GM18868 (cell line): ENCODE data around the gene NUP93.

Experiments used
- ATAC-seq: cut with Tn5 transposase; IDR thresholded peaks from one replicate; pipeline ENCODE4 v1.9.1; 2021; ENCODE audit warnings: mild to moderate bottlenecking, moderate library complexity; ENCODE audit not compliant: unreplicated experiment

Gene NUP93

DNA sequence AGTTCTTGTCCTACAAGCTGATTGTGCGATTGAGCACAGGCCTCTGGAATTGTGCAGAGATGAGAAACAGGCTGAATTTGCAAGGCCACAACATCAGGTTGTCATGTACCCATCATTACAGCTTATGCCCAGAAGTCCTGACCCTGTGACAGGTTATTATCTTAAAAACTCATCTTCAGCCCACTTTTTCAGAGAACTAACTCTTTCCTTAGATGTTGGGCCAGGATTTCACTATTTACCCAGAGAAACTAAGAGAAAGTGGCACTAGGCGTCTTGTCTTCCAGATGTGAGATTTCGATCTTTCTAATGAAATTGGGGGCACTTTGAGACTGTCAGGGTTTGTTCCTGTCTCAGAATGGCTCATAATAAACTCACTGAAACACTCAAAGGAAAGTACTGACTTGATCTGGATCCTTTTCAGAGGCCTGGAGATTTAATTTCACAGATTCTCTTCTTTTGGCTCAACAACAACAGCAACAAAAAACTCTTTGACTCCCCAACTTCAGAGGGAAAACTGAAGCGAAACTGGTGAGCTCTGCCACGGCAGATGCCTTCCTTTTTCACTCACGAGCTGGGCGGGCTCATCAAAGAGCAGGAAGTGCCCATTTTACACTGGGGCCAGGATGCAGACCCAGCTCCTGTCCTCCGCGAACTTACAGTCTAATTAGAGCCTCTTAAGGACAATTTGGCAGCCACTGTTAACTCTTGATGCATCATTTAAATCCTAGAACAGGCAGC, 117.4 kb downstream of the NUP93 start:
- ATAC-seq, result no peak

DNA sequence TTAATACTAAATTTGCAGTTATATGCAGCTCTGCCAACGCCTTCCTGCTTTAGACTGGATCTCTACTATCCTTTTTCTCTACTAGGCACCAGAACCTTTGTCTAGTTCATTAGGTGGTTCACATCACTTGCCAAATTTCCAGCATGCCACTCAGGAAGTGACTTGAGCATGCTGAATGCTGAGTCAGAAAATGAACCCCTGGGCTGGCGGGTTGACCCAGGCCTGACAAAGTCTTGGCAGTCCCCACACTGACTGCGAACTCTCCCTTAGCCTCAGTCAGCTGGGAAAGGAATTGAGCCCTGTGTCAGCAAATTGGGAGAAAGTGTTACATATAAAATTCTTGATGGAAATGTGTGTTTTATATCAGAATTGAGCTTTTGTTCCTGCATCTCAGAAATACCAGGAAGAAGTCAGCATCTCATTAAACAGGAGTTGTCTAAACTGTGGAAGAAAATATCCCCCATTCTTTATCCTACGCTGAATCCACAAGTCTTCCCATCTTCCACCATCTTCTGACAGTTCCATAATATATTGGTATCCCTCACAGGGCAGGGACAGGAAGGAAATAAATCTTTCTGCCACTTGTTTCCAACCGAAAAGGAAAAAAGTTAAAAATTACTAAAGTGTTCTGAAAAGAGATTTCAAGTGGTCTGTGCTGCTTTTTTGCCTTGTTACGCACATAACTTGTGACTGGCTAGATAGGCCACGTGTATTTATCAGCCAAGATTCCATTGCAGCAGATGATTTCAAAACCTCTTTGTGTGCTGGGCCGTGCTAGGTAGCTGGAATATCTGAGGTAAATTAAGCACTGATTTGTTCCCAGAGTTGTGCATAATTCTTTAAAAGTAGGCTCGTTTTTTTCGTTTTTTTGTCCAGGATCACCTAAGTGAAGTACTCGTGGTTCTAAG, 118.4 kb downstream of the NUP93 start:
- no peak for ATAC-seq

GRCh38 chr16:56848955-56849689, 119.2 kb downstream of the NUP93 start:
- no peak for ATAC-seq

DNA sequence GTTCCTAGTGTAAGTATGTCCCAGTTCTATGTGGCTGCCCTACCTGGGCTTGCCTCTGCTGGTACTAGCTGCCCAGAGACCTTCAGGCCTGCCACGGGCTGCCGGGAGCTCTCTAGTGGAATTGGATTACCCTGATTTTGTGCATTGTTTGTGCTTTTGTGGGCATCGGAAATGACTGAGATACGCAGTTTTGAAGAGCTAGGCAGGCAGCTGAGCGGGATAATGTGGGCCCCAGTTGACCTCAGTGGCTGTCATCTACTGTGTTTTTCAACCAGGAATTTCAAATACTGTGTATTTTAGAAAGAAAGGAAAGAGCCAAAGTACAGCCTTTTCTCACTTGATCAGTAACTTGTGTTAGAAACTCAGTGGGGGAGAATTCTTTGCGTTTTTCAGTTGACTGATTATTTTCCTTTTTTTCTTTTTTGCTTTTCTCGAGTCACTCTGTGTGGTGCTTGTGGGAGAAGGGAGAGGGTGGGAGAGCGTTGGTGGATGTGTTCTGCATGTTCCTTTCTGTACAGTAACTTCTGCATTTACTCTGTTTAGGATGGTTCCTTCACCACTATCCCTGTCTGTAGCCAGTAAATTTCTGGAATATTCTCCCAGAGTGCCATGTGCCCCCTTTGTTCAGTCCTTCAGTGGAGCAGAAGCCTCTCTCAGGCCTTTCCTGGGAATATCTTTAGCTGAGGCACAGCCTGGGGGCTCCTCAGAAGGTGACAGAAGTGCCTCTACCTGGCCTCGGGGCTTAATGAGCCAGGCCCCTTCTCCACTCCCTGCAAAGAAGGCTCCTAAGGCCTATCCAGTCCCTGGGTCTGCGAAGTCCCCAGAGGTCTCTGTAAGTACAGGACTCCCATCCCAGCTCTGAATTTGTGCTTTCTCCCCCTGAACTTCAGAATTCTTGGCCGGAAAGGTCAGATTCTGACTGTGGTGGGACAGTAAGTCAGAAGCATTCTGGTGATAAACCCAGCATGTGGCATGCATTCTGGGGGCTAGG, 120.1 kb downstream of the NUP93 start:
- ATAC-seq, result no peak

DNA sequence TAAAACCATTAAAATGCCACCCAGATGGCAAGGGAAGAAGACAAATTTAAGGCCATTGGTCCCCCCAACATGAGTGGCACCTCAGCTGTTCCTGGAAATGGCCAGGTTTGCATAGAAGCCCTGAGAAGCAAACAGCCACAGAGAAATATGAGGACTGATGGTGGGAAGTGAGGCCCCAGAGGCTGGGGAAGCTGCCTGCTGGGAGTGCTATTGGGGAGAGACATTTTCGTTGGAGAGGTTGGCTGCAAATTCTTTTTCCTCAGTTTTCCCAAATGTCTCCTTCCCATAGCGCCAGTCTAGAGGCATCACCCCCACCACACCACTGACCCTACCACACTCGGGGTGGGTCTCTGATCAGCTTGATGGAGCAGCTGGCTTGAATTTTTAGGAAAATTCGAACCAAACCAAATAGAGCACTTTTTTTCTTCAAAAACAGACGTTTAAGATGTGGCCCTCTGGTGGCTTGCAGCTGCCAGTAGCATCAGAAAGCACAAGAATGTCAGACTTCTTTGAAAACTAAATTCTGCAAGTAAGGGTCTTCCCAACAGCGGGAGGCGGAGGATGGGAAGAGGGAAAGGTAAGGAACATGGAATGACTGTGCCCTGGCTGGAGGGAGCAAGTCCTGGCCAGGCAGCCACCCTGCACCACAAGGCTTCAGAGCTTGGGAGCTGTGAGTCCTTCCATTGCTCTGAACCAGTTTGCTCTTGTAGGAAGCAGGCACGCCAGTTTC, 121.9 kb downstream of the NUP93 start:
- ATAC-seq, result no peak

GRCh38 chr16:56852401-56852730, 122.4 kb downstream of the NUP93 start:
- ATAC-seq, result no peak

DNA sequence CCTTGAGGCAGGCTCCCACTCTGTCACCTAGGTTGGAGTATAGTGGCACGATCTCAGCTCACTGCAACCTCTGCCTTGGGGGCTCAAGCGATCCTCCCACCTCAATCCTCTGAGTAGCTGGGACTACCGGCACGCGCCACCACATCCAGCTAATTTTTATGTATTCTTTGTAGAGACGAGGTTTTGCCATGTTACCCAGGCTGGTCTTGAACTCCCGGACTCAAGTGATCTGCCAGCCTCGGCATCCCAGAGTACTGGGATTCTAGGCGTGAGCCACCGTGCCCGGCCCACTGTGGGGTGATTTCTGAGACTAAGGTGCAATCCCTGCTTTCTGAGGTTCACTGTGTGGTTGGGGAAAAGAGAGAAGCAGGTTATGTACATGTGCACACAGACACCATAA, 123.0 kb downstream of the NUP93 start:
- ATAC-seq, result no peak

- ATAC-seq, result no peak
Measured at GRCh38 chr16:56855201-56855600, 125.3 kb downstream of the NUP93 start.

- no peak for ATAC-seq
Measured at GRCh38 chr16:56855946-56856345, 126.0 kb downstream of the NUP93 start.

DNA sequence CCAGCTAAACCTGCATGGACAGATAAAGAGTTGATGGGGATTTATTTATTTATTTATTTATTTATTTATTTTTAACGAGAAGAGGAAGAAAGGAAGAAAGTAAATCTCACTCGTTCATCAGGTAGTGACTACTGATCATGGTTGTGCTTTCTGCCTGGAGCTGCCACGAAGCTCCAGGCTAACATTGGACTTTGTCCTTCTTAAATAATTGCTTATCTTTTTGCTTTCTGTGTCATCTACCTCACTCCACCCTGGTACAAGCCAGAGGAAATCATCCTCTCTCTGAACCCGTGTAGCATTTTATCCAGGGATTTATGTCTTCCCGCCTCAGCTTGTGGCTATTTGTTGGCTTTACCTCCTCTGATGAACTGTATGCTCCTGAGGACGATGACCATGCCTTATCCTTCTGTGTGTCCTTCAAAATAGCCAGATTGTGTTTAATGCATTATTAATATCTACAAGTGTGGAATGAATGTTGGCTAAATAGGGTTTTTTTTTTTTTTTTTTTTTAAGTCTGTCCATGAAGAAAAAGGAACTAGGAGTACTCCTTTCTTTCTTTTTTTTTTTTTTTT, 127.0 kb downstream of the NUP93 start:
- ATAC-seq, result no peak

- no peak for ATAC-seq
Measured at GRCh38 chr16:56858374-56858773, 128.4 kb downstream of the NUP93 start.

DNA sequence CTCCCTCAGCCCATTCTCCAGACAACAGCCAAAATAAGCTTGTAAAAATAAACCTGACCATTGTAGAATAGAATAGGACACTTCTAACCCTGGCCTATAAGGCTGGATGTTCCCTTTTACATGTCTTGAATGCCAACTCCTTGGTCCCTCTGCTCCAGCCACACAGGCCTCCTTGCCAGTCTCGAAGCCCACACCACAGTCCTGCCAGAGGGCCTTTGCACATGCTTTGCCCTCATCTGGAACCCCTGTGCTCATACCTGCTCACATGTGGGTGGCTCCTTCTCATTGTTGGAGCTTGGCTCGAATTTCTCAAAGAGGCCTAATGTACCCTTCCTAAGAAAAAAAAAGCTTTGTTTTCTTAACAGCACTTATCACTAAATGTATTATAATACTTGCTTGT, 129.7 kb downstream of the NUP93 start:
- no peak for ATAC-seq

- ATAC-seq, result no peak
Measured at GRCh38 chr16:56860226-56861020, 130.5 kb downstream of the NUP93 start.

- ATAC-seq, result no peak
Measured at GRCh38 chr16:56861092-56861610, 131.2 kb downstream of the NUP93 start.

DNA sequence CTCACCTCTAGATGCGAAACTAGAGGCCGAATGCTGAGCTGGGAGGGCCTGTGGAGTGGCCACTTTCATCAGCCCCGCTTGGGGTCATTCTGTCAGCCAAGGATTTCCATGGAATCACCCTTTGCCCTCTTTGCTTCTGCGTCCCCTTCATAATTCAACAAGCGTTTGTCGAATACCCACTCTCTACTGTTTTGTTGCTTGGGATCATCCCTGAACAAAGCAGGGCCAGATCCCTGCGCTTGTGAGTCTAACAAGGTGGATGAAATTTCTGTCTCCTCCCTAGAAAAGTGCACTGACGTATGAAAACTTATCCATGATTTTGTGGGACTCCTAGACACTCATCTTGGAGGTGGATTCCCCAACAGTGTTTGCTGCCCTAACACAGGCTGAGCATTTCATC, 131.8 kb downstream of the NUP93 start:
- ATAC-seq, result no peak

GRCh38 chr16:56862776-56863175, 132.8 kb downstream of the NUP93 start:
- ATAC-seq, result no peak

GRCh38 chr16:56864960-56865359, 135.0 kb downstream of the NUP93 start, which contains the start of gene SLC12A3:
Gene SLC12A3, plus strand, starts transcription at chr16:56865207. Its CDS starts 29 bp downstream, at chr16:56865236.
- no peak for ATAC-seq

DNA sequence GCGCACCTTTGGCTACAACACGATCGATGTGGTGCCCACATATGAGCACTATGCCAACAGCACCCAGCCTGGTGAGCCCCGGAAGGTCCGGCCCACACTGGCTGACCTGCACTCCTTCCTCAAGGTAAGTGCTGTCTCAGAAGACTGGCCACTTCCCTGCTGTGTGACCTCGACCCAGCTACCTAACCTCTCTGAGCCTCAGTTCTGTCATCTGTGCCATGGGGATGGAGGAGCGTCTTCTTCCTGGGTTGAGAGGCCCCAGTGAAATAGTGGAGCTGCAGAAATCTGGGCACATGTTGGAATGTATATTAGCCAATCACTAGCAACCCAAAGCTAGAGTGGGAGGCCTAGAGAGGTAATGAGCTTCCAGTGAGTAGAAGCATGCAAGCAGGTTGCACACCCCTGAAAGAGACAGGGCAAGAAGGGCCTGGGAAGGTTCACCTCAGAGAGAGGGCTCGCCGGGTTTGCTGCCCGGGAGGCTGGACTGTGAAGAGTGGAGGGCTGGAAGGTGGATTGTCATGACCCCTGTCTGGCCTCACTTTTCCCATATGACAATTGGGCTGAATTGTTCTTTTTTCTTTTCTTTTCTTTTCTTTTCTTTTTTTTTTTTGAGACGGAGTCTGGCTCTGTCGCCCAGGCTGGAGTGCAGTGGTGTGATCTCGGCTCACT, 135.6 kb downstream of the NUP93 start:
- ATAC-seq, result no peak
